Stimulated activated CD4-positive, alpha-beta T cell treated with anti-CD3 and anti-CD28 coated beads, Interleukin-1b, Interleukin-23, amount 100 ng/mL, for 48 hours (primary cell): ENCODE measurements around the gene JAKMIP1.

ENCODE experiments used
- DNase-seq: peaks from one replicate; pipeline ENCODE4 v3.0.0-alpha.2; 2020

JAKMIP1 gene

DNA sequence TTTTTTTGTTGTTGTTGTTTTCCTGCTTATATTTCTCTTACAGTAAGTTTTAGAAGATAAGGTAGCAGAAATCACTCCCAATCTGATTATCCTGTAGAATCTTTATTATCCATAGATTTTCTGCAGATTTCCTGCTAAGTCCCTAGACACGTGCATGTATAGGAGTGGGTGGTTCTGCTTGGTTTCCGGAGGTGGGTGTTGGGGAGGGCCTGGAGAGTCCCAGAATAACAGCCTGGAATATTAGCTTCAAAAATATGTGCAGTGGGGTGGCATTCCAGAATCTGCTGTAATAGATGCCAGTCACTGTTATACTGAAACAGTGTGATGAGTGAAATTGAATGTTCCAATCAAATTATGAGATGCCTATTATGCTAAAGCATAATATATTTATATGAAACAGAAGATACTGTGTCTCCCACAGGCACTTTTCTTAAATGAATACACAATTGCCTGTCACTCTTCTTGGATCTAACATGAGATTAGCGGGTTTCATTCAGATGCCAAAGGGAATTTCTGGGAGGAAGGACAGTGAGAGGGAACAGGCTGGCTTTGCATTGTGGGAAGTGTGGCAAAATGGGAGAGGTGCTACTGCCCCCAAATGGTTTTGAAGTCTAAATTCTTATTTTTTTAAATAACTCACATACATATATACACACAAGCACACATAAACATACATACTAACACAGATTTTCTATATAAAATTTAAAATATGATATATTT, 219.8 kb downstream of the JAKMIP1 start:
- DNase-seq = no peak

DNA sequence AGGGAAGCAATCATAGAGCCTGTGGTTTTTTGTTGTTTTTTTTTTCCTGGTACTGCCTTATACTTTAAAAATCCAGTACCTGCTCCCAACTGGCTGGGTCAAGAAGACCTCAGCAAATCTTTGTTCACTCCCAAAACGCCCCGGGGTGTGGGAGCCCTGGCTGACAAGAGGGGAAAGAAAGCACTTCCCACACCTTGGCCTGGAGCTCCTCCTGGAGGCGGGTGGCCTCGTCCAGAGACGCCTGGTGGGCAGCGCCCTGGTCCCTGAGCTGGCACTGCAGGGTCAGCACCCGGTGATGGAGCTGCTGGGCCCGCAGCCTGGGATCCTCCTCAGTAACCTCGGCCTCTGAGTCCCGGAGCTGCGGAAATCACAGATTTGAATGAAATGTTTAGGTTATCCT, 220.4 kb downstream of the JAKMIP1 start:
- DNase-seq = no peak

DNA sequence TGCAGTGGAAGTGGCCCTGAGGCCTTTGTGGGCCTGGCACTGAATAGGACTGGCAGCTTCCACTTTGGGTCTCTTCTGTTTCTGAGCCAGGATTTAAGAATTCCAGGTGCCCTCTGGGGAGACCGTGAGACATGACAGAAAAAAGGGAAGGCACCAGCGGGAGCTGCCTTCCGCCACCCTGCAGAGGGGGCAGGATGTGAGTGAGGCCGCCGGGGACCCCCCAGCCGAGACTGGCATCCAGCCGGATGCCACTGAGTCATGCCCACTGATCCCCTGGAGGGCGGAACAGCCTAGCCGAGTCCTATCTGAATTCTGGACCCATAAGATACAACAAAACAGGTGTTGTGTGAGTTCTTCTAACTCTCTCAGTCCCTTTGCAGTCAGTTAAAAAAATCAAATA, 223.4 kb downstream of the JAKMIP1 start:
- DNase-seq = no peak

DNA sequence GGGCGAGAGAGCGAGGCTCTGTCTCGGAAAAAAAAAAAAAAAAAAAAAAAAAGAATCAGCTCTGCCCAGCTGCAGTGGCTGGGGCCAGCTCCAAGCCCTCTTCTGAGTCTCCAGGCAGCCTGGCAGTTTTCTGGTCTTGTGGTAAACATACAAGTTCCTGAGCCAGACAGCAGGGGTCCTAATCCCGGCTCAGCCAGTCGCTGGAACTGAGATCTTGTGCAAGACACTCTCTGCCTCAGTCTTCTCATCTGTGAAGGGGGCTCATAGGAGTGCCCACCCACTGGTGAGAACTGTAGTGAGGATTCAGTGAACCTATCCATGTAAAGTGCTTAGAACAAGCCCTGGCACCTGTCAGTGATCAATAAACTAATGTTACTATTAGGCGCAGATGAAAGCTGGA, 223.9 kb downstream of the JAKMIP1 start:
- DNase-seq = no peak
